GM12864 (cell line): ENCODE data around the gene TPM1.

Experiments used
- DNase-seq: peaks from one replicate; pipeline ENCODE4 v3.0.0-alpha.2; 2011; ENCODE audit warnings: low read depth
- H3K4me3 ChIP-seq: 2 replicates; pipeline ENCODE4 v1.5.1; 2011; ENCODE audit warnings: mild to moderate bottlenecking, low read depth, low read length, control low read depth
- TF ChIP-seq, protein P1 (sequence below): IDR thresholded peaks from 2 replicates; pipeline ENCODE4 v1.5.1; 2011; ENCODE audit warnings: low read depth, mild to moderate bottlenecking, moderate library complexity, low read length, control low read depth, inconsistent platforms; ENCODE audit errors: missing control alignments

The TPM1 gene

DNA sequence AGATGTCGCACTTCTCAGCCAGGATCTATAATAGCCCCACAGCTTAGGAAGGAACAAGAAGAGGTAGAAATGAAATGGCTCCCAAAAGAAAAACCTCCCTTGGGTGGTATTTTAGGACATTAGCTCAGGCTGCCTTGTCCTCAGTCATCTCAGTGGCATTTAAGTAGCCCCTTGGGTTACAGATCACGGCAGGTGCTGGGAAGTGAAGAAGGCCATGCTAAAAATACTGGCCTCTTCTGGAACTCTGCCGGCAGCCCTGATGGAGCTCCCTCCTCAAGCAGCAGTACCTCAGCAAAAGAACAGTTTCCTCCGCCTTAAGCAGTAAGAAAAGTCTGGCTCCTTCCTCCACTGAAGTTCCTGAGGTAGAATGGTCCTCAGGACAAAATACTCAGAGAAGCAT is 7.3 kb upstream of the TPM1 start:
- no peak for DNase-seq
- TF ChIP-seq, protein P1, sequence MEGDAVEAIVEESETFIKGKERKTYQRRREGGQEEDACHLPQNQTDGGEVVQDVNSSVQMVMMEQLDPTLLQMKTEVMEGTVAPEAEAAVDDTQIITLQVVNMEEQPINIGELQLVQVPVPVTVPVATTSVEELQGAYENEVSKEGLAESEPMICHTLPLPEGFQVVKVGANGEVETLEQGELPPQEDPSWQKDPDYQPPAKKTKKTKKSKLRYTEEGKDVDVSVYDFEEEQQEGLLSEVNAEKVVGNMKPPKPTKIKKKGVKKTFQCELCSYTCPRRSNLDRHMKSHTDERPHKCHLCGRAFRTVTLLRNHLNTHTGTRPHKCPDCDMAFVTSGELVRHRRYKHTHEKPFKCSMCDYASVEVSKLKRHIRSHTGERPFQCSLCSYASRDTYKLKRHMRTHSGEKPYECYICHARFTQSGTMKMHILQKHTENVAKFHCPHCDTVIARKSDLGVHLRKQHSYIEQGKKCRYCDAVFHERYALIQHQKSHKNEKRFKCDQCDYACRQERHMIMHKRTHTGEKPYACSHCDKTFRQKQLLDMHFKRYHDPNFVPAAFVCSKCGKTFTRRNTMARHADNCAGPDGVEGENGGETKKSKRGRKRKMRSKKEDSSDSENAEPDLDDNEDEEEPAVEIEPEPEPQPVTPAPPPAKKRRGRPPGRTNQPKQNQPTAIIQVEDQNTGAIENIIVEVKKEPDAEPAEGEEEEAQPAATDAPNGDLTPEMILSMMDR = no peak
- H3K4me3 ChIP-seq = no peak overlapping the region

DNA sequence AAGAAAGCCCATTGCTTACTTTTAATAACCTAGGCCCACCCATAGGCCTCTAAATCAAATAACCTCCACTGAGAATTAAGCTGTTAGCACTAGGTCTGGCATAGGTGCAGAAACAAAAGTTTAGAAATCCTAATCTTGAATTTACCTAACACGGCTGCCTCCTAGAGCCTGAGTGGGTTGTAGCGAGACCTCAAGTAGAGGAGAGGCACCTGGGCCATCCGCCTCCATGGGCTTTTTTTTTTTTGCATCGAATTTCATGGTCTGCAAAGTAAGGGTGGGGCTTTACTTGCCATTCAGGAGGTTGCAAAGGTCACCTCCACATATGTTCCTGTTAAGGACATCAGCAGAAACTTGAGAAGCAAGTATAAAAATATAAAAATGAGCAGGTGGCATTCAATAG is 6.6 kb upstream of the TPM1 start:
- no peak for DNase-seq
- TF ChIP-seq, protein P1 = no peak
- no peak overlapping the region for H3K4me3 ChIP-seq

DNA sequence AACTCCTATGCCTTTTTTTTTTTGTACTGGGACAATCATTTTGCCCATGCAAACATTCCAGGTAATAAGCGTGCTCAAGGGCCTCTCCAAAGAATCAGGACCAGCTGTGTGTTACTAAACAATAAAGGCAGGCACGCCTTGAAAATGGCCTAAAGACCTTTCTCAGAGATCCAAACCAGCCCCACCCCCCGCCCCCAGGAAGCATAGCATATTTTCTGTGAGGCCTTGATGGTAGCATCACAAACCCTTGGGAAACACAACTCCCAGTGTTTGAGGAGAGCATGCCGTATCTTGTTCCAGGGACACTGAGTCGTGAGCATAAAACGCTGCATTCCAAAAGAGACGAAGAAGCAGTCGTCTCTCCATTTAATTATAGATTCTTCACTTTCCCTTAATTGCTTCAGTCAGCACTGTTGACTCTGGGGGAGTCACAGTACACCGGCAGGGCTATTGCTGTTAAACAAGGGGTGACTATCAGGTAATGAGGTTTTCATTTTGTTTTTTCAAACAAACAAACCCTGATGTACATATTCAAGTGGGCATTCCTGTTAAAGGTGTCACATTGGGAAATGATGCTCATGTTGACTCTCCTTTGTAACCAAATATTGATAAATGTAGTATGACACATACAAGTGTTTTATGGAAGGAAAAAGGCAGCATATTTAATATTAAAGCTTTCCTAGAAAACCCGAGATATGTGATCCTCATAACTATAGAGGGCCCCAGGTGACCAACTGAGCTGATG is 4.4 kb upstream of the TPM1 start:
- TF ChIP-seq, protein P1 = no peak
- DNase-seq = no peak
- no peak overlapping the region for H3K4me3 ChIP-seq

DNA sequence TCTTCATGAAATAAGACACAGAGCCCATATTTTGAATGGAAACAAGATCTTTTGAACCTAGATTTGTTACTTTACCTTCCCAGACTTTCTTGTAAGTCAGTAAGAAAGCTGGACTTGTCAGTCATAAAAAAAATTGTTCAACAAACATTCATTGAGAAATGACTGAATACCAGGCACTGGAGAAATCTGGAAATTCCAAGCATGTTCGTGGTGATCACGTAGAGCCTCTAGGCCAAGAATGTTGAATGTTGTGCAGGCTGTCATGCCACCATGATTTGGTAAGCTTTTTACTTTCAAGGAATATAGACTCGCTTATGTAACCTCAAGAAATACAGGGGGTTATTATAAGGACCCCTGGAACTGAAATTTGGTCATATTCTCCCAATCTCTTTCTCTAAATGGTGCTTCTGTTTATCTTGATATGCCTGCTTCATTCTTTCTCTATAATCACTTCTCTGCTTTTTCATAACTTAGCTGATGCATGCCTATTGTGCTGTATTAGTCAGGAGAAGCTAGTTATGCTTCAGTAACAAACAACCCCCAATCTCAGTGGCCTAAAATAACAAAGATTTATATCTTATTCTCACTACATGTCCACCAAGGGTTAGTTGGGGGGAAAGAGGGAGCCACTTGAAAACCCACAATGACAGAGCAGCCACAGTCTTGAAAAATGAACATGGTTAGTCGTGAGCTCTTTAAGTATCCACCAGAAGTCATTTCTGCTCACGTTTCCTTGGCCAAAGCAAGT is 3.4 kb upstream of the TPM1 start:
- no peak for DNase-seq
- TF ChIP-seq, protein P1 = no peak
- H3K4me3 ChIP-seq = no peak overlapping the region

DNA sequence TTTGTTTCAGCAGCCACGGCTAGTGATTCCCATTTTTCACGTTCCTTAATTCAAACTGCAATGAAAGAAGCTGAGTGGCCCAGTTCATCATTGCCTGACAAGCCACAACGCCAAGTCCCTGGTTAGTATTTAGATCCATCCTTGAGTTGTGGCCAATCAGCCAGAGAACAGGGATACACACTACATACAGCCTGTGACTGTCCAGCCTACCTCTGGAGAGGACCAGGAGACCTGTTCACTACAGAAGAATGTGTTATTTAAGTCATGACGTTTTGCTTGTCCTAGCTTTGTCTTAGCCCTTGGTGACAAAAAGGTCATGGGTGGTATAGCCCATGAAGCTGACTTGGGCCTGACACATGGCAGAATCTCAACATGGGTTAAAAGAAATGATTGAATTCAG is 2.7 kb upstream of the TPM1 start:
- DNase-seq = no peak
- H3K4me3 ChIP-seq = no peak overlapping the region
- TF ChIP-seq, protein P1 = no peak

DNA sequence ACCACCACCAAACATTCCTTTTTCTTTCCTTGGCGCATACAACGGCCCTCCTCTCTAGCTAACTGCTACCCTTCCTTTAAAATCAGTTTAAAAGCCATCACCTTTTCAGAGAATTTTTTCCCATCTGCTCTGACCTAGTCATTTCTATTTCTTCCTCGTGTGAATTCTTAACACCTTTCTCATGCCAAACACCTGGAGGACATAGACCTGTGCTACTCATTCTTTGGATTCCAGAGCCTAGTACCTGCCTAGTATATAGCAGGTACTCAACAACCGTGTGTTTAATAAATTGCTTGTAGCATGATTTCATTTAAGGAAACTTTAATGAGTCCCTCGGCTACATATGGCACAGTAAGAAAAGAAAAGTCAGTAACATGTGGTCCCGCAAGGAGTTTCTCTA is 2.0 kb upstream of the TPM1 start:
- TF ChIP-seq, protein P1 = no peak
- no peak for DNase-seq
- H3K4me3 ChIP-seq = no peak overlapping the region
